ENCODE measurements around the gene CNN2. TPM values are rescaled to one million over a fixed set of nuclear protein-coding genes. Genes with fewer than 3 reads are reported as not detected.

CNN2 gene
- total and polyA plus RNA-seq, 2 of the 13 experiments (the other 11 are each of a cell fraction or from before 2014, with no cell fraction given): 63.6 to 70.0 TPM

DNA sequence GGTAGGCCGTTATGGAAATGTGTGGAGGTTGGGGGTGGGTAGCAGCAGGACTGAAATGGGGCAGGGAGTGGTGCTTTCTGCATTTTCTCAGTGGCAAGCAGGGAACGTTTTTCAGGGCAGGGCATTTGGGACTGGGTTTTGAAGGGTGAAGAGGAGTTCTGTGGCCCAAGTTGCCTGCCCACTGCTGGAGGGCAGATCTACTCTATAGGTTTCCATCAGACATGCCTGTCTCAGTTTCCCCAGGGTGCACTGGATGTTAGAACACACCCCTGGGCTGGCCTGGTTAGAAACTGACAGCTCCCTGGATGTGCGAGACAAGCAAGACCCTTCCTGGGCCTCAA lies 27.1 kb upstream of the CNN2 start (continued):
- TF ChIP-seq CERS6 (CRISPR knock-in tag; IDR thresholded peaks at IDR 0.05) (no peak), KMT2B (CRISPR knock-in tag; IDR thresholded peaks at IDR 0.05) (no peak), GABPA (IDR thresholded peaks at IDR 0.05; ENCODE audit: low read depth, low read length) (no peak), GABPA (CRISPR knock-in tag; IDR thresholded peaks at IDR 0.05; ENCODE audit: low read depth) (no peak)

- ChIA-PET POLR2A (no interaction called here), CTCF (ENCODE audit: low intra/inter-chr PET ratio, low total read pairs) (no interaction called here)
- intact Hi-C loops (cut with micrococcal nuclease; ENCODE audit: unreplicated experiment): no loop called here
- no peaks in the 10 kb centered on the region for H3K9me3 ChIP-seq (ENCODE audit: low read length)
- peaks cover 36% of the 10 kb centered on the region for H3K4me1 ChIP-seq (ENCODE audit: insufficient read depth, low read length)
- no peaks in the 10 kb centered on the region for H3K79me2 ChIP-seq (ENCODE audit: insufficient read depth, low read length)
- DNase-seq (ENCODE audit: low spot score): peak; percentile 43
- peak within 1 kb of the TSS; percentile 33 to 66 (median 37); a peak in 5 of 6 replicates for H3K4me3 ChIP-seq (replicated peaks in 1 of 3; ENCODE audit: insufficient read depth in 1 of 3, low read depth in 2 of 3, low read length in 3 of 3)
- H3K27me3 ChIP-seq (ENCODE audit: control insufficient read depth in 1 of 2, insufficient read depth in 2 of 2, low read length in 2 of 2): peaks cover 14 to 50% of the 10 kb centered on the region in 2 experiments
- peak within 1 kb of the TSS; percentile 65 for H3K4me2 ChIP-seq (ENCODE audit: low read depth, low read length)
- 0 out of 2 replicates have a peak within 1 kb of the TSS, but pooled peaks have one; percentile 8 for H3K9ac ChIP-seq (ENCODE audit: insufficient read depth, low read depth, low read length)
- peak; percentile 41 for ATAC-seq
- in situ Hi-C loops (cut with HindIII; ENCODE audit: extremely low pct_ligation_motif_present, low pct_unique_long_range_greater_than_20kb): no loop called here
- FAIRE-seq: no peak
- no peaks in the 10 kb centered on the region for H4K20me1 ChIP-seq (ENCODE audit: insufficient read depth, low read length)
- no peak within 1 kb of the TSS for H2AFZ ChIP-seq (ENCODE audit: low read length)
- WGBS (ENCODE audit: low lambda C conversion rate): 0% methylated on average over 6 of the region's 43 CpGs
- no TSS peak for BruUV-seq (replicated peaks)
- no peaks in the 10 kb centered on the region for H3K36me3 ChIP-seq (replicated peaks in 1 of 2; ENCODE audit: control insufficient read depth in 1 of 2, insufficient read depth in 2 of 2, low read length in 2 of 2)
- H3K27ac ChIP-seq (ENCODE audit: extremely low read length, insufficient read depth, low read length): no peak within 1 kb of the TSS
- TF ChIP-seq NR2F6 (IDR thresholded peaks at IDR 0.05) (no peak), NR2F6 (CRISPR knock-in tag; IDR thresholded peaks at IDR 0.05) (no peak), ZNF367 (CRISPR knock-in tag; IDR thresholded peaks at IDR 0.05; ENCODE audit: borderline replicate concordance) (no peak), ZNF552 (CRISPR knock-in tag; IDR thresholded peaks at IDR 0.05; ENCODE audit: borderline replicate concordance) (no peak), ARID4A (CRISPR knock-in tag; IDR thresholded peaks at IDR 0.05; ENCODE audit: borderline replicate concordance) (peak; percentile 69; the same call in 1 of the 2 replicates), ZNF589 (CRISPR knock-in tag; conservative IDR thresholded peaks at IDR 0.05) (no peak), NBN (conservative IDR thresholded peaks at IDR 0.05) (no peak), ZNF687 (CRISPR knock-in tag; IDR thresholded peaks at IDR 0.05) (peak; percentile 64), ZNF660 (CRISPR knock-in tag; IDR thresholded peaks at IDR 0.05; ENCODE audit: borderline replicate concordance, low read depth) (no peak), KDM2A (CRISPR knock-in tag; IDR thresholded peaks at IDR 0.05; ENCODE audit: borderline replicate concordance, low read depth) (peak; percentile 45; the same call in 1 of the 2 replicates)
- TF ChIP-seq, protein P1, sequence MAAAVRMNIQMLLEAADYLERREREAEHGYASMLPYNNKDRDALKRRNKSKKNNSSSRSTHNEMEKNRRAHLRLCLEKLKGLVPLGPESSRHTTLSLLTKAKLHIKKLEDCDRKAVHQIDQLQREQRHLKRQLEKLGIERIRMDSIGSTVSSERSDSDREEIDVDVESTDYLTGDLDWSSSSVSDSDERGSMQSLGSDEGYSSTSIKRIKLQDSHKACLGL (CRISPR knock-in tag; IDR thresholded peaks at IDR 0.05): 0 out of 2 replicates have a peak, but pooled peaks have one; percentile 20
These were observed 26.3 kb upstream of the CNN2 start, which contains the start of gene GRIN3B for GRCh38 chr19:1000095-1000494. TSS of gene GRIN3B (plus strand) at chr19:1000419. CDS start at chr19:1000438, 19 bp downstream.

Data from HepG2 (cell line).